Measurements from ENCODE around the gene POLN. TPM values are rescaled to one million over a fixed set of nuclear protein-coding genes. Genes with fewer than 3 reads are reported as not detected.

POLN gene
- total RNA-seq, 1 donor from 2014 or later: 7.6 TPM

DNA sequence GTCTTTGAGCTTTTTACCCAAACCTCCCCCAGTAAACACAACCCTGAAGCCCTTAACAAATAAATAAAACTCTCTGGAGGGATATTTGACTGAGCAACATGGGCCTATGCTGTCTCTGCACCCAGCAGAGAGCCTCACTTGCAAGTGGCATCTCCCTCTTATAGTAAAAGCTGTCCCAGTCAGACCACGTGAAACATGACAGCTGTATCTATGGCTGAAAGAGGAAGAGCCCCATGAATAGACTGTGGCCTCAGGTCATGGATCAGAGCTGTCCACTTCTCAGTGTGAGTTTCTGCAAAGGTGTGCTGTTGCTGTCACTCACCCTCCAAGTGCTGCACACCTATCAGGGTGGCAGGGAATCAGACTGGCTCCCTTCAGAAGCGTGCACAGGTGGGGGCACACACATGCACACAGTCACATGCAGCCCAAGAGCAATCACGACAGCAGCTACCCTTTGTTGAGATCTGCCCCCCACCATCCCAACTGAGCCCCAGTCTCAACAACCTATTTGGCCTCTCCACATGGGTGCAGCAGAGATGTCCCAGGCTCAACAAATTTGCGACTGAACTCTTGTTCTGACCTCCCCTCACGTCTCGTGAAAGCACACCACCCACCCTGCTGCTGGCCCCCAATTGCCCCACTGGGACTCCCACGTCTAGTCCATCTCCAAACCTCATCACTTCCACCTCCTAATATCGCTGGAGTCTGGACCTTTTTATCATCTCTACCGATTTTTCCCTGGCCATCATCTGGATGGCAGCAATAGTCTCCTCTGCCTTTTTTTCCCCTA, 137.2 kb downstream of the POLN start:
- no peak for DNase-seq

DNA sequence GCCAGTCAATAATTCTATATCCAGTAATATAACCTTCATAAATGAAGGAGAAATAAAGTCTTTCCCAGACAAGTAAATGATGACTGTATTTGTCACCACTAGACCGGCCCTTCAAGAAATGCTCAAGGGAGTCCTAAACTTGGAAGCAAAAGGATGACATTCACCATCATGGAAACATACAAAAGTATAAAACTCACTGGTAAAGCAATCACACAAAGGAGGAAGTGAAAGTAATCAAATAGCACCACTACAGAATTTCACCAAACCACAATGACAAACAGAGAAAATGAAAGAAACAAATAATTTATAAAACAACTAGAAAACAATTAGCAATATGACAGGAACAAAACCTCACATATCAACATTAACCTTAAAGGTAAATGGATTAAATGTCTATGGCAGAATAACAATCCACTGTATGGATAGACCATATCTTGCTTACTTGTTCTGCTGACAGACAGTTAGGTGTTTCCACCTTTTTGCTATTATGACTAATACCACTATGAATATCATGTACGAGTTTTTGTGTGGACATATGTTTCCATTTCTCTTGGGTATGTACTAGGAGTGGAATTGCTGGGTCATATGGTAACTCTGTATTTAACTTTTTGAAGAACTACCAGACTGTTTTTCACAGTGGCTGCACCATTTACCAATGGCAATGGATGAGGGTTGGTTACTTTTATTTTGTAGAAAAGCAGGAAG, 137.9 kb downstream of the POLN start:
- no peak for DNase-seq

DNA sequence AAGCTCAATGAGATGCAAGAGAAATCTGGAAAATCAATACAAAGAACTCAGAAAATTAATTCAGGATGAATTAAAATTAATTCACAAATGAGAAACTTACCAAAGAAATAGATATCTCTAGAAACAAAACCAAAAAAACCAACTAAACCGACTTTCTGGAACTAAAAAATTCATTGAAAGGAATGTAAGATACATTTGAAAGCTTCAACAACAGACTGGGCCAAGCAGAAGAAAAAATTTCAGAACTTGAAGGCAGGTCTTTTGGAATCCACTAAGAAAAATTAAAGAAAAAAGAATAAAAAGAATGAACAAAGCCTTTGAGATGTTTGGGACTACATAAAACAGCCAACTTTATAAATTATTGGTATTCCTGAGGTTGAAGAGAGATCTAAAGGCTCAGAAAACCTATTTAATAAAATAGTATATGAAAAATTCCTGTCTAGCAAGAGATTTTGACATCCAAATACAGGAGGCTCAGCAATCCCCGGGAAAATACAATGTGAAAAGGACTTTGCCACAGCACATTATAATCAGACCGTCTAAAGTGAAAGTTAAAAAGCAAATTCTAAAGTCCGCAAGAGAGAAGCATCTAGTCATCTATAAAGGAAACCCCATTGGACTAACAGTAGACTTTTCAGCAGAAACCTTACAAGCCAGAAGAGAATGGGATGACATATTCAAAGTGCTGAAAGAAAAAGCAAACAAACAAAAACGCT, 138.6 kb downstream of the POLN start:
- DNase-seq: no peak

DNA sequence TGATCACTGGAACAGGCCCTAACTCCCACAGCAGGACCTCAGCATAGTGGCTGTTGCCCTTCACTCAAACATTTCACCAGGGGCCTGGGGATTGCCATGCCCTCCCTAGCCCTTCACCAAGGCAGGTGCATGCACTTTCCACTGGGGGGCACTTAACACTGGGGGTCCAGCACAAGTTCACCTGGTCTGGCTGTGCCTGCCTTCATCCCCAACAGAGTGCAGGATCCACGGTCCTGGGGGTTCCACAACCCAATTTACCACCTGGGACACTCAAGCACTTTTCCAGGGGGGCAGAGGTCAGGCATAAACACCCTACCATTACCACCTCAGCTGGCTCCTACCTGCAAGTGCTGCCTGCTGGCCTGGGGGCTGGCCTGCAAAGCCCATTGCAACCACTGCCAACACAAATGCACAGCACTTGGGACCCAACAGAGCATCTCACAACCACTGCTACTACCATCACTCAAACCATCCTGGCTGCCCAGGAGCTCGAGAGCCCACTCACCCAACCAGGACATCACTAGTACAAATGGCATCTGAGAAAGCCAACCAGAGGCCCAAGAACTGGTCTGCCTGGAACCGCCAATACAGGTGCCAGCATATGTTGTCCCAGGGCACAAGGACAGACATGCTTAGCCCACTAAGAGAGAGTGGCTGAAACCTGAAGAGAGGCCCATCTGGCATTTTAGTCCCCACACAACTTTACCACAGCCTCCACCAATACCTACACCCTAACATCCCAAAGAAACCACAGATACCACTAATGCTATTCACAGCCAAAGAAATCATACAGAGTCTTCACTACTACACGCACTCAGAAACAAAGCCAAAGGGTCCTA, 139.7 kb downstream of the POLN start:
- DNase-seq: no peak

DNA sequence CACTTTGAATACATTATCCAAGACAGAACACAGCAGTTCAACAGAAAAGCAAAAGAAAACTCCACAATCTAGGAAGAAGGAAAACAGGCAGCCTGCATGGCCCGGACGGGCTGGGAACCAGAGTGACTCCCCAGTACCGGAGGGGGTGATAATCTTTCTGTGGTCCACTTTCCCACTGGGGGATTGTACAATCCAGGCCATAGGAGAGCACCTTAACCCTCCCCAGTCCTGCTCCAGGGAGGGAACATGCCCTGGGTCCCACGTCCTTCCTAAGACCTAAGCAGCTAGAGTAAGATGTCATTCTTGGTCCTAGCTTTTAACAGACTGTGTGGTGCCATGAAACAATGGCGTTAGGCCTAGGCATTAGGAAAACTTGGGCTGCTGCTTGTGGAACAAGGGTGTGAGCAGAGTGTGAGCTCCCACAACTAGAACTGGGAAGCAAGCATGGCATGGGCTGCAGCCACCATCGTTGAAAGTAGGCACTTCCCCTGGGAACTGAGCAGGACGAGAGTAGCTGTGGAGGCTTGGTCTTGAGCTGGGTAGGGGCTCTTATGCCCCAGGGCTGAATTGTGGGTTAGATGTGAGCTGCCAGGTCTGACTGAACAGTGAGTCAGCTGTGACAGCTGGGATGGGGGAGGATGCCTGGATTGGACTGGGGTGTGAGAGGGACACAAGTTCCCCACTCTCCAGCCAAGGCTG, 140.4 kb downstream of the POLN start:
- DNase-seq: no peak

DNA sequence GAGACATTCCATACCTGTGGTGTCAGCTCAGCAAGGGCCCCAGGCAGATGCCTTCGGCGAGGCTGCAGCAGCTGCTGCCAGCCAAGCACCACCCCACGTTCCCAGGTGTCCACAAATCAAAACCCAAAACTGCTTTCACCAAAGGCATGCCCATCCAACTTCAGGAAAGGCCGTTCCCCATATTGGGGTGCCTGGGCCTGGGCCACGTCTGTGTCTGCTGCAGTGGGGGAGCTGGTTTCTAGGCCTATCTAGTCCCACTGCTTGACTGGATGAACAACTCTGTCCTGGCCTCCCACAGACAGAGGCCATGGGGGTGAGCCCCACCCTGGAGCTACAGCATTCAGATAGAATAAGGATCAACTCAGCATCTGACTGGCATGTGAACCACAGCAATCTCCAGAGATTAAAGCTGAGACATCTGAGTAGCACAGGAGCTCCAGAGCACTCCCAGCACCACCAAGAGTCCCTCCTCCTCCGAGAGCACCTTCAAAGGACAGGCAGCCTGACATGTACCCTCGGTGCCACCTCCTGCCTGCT, 145.8 kb downstream of the POLN start:
- no peak for DNase-seq

DNA sequence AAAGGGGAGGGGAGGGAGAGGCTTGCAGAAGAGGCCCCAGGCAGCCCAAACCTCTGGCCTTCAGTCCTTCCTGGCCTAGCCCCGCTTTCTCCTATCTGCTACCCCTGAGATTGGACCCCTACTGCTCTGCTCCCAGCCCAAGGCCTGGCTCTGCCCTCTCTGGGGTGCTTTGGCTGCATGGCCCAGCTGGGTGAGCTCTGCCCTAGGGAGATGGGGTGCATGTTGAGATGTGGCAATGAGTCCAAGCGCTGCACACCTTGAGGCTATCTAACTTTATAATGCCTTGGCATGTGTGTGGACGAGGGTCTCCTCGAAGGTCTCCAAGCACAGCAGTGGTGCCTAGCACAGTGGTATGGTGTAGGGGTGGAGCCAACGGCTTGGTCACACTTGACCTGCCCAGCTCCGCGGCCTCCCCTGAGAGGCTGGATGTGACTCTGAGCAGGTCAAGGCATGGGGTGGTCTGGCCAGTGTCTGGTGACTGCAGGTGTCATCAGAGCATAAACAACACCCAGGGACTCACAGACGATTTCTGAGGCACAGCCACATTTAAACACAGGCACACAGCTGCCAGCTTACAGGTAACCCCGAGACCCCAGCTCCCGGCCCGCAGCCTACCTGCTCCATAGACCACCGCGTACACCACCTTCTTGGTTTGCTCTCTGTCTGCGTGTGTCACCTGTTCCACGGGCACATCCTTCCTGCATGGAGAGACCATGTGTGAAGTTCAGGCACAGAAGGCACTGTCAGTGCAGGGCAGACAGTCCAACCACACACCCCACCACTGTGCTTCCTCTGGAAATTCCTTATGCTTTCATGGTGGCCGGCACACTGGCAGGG, 146.5 kb downstream of the POLN start:
- DNase-seq: no peak

DNA sequence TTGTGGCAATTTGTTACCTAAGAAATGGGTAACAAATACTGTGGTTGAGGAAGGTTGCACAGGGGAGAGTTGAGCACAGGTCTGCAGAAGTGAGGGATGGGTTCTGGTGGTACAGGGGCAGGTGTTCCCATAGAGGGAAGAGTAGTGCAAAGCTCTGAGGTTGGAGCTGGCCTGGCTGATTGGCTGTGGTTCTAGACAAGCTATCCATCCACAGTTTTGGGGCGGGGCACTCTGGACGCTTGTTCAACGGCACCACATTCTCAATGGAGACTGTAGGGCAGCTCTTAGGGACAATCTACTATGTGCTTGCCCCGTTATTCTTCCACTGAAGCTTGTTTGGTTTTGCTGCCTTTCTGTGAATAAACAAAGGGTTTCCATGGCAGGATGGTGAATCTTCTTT, 147.4 kb downstream of the POLN start:
- DNase-seq: no peak

DNA sequence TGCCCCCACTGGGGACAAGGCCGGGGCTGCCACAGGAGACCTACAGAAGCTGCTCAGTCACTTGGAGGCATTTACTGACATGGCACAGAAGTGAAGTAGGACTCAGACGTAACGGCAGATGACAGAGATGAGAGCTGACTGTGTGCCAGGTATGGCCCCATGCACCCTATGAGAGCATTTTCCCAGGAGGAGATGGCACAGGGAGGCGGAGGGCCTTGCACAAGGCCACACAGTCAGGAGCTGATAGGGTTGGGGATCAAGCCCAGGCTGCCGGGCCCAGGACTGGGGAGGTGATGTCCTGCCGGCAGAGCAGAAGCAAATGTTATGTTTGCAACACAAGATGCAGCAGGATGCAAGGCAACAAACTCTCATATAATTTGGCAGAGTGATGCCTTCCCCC, 148.7 kb downstream of the POLN start:
- DNase-seq: no peak

DNA sequence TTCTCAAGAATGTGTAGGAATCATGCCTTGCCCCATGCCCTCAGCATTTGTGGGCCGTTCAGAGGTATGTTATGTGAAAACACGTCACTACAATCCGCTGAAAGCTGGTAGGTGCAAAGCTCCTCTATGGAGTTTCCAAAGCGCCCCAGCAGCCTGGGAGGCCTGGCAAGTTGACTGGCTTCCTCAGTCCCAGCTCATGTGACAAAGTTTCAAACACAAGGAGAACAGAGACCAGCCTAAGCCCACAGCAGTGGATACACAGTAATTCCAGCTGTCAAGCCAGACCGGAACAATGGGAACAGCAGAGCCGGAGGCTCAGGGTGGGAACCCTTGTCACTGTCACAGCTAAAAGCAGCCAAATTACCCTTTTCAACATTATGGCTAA, 149.3 kb downstream of the POLN start:
- peak; percentile 11 for DNase-seq

DNA sequence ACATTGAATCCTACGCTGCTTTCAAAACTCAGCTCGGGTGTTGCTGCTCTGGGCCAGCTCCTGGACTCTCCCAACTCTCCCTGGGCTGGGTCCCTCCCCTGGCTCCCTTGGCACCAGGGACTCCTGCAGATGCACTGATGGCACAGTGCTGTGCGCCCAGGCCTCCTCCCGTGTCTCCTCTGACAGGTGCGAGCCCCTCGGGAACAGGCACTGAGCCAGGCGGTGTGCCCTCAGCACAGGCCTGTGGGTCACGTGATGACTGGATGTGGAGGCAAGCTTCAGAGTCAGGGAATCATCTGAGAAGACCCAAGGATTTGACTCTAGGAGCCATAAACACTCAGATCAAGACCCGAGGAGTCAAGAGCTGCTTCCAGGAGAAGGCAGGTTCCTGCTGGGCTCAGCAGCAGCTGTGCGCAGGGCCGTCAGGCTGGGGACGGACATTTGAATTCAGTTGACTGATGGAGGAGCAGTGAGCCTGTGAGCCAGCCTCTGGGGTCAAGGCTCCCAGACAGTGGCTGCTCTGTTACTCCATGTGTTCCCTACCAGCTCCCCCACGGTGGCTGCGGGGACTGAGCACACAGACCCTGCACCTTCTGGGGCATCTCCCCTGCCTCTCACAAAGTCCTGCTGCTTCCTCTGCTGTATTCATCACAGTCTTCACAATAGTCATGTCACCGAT, 149.8 kb downstream of the POLN start:
- no peak for DNase-seq

DNA sequence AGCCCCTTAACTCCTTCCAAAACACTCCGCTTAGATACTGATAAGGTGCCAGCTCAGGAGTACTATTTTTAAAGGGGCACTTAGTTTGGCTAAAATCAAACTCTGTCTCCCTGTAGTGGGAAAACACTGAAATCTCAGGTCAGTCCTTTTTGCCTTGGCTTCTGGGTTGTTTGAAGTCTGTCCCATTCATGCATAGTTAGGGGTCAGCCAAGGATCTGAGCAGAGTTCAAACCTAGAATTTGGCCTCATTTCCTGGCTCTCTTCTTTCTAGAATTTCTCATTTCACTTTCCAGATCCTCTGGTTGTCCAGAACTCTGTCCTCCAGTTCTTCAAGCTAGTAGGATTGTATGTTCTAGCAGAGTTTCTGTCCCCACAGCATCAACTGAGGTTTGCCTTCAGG, 151.3 kb downstream of the POLN start:
- DNase-seq: no peak

DNA sequence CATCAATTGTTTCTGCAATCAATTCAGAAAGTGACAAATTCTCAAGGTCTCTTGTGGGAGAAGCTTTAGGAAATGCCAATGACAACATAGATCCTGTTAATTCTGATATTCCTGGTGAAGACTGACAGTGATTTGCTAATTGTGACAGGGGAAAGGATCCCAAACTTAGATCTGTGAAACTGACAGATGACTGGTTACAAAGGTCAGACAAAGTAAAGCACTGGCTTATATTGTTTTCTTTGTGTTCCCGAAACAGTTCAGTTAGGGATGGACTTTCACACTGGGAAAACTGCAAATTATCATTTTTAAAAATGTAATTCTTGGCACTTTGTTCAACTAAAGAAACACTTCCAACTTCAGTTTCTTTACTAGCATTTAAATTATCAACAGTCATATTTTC, 152.7 kb downstream of the POLN start:
- DNase-seq: no peak

DNA sequence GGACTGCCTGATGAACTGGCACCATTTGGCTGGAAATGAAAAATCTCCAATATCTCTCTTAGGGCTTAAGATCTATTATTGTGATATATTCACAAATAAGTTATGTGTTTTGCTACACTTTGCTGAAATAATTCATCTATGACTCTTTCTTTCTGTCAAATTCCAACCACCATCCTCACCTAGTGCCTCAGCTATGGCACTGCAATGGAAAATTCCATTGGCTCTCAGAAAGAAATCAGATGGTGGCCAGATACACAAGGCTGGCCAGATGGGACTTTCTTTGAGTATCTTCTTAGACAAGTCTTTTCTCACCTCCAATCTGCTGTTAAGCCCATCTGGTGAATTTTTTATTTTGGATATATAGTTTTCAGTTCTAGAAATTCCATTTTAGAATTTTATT, 154.8 kb downstream of the POLN start:
- no peak for DNase-seq

DNA sequence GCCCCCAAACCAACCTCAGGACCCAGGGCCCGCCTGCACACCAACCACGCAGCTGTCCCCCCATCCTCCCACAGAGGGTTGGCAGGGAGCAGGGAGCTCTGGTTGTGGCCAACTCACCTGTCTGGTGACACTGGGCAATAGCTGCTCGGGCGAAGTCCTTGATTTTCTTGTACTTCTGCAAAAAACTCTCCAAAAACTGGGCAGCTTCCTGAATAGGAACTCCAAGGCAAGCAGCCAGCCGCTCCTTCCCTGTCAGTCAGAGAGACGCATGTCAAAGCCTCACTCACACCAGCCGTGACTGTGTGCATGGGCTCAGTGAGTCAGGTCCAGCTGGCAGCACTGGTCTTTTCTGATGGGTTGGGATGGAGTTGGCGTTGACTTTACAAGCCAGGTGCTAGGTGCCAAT, 156.4 kb downstream of the POLN start:
- DNase-seq: no peak

DNA sequence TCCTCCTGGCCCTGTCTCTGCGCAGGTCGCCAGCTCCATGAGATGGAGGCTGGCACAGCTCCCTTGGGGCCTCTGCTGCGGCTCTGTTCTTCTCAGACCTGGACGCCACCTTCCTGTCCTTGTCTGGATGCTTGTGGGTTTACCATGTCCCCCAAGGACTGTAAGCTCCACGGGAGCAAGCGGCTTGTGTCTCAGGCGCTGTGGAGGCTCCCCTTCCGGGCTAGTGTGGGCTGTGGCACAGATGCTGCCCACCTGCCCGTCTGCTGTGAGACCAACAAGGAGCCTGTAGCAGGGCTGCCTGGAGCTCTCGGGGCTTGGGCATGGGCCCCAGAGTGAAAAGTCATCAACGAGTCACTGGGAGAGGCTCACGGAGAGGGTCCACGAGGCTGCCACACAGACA, 157.6 kb downstream of the POLN start:
- DNase-seq: no peak

DNA sequence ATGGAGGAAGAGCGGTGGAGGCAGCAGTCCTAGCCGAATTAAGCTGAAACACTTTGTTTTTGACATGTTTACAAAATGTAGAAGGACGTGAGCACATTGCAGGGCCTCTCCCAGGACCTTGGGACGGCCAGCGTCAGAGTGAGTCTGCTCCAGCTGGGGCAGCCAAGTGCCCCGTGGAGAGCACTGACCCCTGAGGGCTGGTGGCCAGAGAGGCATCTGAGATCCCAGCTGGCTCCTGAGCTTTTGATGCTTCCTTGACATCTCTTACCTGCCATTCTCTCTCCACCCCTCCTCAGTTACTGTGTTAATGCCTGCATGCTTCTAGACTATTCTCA, 158.1 kb downstream of the POLN start:
- no peak for DNase-seq

DNA sequence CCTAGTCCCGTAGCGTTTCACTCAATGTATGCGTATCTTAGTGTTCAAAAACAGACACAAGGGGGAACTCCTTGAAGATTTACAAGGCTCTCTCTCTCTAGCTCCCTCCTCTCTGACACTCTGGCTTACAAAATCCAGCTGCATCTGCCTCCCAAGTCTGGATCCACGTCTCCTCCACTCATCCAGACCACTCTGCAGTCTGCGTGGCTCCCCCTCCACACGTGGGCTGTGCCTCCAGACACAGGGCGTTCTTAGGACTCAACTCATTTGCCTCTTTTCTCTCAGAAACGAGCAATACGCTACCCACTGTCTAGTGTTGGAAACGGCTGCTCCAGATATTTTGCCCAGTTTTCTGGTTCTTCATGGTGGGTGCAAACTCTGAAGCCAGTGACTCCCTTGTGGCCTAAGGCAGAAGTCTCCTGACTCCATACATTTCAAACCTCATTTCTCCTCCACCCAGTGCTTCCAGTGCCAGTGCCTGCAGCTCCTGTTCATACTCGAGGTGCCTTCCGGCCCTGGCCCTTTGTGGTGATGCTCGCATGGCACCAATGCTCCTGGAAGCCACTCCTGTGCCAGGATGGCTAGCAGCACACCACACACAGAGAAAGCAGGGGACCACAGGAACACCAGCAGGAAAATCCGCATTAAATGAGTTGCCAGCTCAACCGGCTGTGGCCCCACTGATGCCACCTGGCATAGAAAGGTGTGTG, 158.7 kb downstream of the POLN start:
- DNase-seq: no peak

DNA sequence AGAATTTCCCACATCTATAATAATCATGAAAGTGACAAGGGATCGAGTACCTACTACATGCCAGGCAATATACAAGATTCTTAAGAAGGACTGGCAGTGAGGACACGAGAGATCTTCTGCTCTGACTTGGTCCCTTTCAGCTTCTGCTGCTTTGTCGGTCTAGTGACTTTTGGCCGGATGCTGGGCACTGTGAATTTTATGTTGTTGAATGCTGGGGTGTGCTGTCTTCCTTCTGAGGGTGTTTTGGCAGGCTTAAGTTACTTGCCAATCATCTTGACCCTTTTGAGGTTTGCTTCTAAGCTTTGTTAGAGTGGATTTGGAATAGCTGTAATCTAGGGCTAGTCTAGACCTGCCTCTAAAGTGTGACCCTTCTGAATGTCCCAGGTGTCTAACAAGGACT, 159.3 kb downstream of the POLN start:
- DNase-seq: no peak

Measured in tongue (tissue), 2 donors.